Stimulated activated CD4-positive, alpha-beta T cell treated with anti-CD3 and anti-CD28 coated beads, Interleukin-2, amount 100 ng/mL, for 24 hours (primary cell): ENCODE measurements around the gene CKAP4.

Source experiments
- DNase-seq, 2 donors: peaks; one replicate each; pipeline ENCODE4 v3.0.0-alpha.2; 2020

CKAP4 gene

DNA sequence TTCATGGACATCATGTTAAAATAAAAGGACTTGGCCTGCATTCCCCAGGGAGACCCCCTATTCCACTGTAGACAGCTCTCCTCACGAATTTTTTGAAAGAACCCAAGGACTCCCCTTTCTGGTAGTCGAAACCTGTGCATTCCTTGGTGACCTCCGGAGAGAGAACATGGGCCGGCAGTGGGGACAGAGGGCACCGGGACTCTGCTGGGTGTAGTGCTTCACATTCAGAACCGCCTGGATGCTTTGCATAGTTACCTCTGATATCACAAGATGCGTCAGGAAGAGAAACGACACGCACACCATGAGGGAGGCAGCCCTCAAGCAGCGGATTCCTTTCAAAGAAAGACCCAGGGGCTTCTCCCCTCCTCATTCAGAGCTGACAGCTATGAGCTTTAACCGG is 9.7 kb downstream of the CKAP4 start:
- no peak for DNase-seq

DNA sequence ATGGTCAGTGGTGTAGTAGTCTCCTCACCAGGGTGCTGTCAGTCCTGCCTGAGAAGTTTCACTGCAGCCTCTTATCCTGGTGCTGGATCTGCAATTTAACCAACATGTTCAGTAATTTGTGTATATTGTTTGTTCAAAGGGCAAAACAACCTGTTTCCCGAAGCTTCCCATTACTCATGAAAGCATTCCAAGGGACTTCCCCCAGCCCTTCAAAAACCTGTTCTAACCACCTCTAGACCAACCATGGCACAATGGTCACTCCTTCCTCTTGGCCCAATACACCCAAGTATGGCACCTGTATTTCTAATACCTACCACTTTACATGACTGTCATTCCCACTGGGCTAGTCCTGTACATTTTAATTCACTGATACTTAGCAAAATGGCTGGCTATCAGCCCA is 12.1 kb downstream of the CKAP4 start:
- DNase-seq: no peak

DNA sequence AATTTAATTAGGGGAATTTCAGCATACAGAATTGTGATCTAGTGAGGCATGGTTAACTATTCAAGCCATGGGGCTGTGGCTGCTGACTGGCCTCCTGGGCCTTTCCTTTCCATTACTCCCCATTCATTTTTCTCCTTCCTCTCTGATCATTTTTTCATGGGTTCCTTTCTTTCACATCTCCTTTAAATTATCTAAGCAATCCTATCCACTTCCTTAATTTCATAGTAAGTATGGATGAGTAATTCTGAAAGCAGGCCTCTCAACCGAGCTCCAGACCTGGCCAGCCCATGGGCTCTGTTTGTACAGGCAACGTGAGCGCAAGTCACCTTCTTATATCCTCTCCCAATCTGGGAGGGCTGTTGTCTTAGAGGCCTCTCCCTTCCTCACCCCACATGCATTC is 13.4 kb downstream of the CKAP4 start:
- no peak for DNase-seq

DNA sequence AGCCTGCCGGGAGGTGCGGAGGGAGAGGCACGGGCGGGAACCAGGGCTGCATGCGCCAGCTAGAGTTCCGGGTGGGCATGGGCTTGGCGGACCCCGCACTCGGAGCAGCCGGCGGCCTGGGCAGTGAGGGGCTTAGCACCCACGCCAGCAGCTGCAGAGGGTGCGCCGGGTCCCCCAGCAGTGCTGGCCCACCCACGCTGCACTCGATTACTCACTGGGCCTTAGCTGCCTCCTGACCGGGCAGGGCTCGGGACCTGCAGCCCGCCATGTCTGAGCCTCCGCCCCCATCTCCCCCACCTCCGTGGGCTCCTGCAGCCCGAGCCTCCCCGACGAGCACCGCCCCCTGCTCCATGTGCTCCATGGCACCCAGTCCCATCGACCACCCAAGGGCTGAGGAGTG is 14.8 kb downstream of the CKAP4 start:
- DNase-seq: no peak

DNA sequence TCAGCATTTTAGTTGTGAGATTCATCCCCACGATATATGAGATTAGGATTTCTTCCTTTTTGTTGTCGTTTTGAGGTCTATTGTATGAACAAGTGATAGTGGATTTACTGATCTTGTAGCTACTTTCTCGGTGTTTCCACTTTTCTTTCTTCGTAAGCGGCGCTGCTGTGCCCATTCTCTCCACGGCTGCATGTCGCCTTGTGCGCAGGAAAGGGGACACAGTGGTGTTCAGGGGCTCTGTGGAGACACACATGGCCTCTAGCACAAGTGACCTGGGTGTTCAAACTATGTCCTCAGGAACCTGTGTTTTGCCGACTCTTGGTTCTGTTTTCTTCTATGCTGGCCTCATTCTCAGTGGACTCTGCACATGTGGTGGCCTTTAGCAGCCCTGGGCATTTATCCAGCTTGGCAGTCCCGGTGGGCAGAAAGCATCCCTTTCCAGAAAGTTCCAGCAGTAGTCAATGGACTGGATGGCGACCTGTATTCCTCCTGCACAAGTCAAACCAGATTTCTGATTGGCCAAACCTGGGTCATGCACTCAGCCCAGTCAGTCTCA is 18.7 kb downstream of the CKAP4 start:
- DNase-seq: no peak

DNA sequence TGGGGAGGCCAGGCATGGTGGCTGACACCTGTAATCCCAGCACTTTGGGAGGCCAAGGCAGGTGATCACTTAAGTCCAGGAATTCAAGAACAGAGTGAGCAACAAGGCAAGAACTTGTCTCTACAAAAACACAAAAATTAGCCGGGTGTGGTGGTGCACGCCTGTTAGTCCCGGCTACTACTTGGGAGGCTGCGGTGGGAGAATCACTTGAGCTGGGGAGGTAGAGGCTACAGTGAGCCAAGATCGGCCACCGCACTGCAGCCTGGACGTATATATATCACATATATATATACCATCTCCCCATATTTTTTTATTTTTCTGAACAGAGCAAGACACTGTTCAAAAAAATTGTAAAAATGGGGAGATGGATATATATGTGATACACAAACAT is 19.5 kb downstream of the CKAP4 start:
- no peak for DNase-seq

DNA sequence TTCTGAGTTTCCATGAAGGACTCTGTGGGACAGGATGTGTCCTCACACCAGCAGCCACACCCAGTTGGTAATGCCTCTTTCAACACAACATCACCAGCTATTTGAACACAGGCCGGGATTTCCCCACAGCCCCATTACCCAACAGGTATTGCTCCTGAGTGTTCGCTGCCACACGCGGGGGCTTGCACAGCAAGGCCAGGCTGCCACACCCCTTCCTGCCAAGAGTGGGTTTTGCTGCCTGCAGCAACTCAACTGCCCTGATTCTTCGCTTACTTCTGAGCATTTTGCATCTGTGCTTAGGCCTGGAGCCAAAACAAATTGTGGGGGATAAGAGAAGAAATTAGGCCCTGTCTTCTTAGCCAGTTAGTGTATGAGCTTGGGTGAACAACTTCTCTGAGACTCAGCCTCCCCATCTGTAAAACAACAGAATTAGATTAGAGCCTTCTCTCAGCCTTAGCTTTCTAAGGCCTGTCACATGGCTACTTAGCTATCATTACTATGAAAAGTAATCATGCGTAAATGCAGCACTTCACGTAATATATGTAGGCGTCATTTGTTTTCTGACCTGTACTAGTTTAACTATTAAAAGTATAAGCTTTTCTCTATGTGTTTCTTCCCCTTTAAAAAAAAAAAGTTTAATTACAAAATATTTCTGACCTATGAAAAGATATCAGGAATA is 20.0 kb downstream of the CKAP4 start:
- DNase-seq: peak; percentile 38 to 45

DNA sequence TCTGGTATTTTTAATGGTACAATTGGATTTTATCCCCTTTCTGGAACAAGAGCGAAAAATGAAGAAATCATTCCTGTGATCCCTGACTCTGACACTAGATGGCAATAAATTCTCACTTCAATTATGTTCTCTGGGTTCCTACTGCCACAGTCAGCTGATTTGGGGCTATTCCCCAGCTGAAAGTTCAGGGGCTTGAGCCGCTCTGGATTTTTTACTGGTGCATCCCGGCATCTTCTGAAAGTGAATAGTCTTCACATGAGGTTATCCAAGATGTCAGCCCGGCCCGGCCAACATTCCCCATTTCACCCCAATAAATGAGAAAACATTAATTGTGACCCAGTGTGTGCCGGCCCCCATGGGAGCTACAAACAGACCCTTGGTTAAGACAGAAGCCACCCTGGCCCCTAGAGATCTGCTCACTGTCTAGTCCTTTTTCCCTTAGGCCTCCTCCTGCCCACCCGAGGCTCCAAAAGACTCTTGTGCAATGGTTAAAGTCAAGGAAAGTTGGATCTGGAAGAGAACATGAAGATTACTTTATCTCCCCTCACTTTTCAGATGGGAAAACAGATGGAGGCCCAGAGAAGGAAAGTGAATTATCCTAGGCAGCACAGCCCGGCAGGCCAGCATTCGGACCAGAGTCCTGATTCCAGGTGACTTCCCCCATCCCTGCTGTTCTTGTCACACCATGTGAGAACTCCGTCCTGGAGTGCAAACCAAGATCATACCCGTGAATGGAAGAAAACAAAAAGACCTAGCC is 20.8 kb downstream of the CKAP4 start:
- DNase-seq: no peak

DNA sequence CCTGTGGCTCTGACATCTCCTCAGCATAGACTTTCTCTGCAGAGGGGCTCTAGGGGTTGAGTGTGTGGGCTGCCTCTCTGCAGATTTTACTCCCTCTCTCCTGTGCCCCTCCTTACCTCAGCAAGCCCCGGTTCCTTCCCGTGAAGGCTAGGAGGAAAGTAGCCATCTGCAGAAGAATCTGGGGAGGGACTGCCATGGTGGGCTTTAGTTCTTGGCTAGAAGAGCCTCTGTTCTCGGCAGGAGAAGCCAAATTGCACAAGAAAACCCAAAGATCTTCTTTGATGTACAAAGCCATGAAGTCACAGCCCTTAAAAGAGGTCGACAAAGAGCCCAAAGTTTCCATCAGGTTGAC is 23.5 kb downstream of the CKAP4 start:
- DNase-seq: no peak

DNA sequence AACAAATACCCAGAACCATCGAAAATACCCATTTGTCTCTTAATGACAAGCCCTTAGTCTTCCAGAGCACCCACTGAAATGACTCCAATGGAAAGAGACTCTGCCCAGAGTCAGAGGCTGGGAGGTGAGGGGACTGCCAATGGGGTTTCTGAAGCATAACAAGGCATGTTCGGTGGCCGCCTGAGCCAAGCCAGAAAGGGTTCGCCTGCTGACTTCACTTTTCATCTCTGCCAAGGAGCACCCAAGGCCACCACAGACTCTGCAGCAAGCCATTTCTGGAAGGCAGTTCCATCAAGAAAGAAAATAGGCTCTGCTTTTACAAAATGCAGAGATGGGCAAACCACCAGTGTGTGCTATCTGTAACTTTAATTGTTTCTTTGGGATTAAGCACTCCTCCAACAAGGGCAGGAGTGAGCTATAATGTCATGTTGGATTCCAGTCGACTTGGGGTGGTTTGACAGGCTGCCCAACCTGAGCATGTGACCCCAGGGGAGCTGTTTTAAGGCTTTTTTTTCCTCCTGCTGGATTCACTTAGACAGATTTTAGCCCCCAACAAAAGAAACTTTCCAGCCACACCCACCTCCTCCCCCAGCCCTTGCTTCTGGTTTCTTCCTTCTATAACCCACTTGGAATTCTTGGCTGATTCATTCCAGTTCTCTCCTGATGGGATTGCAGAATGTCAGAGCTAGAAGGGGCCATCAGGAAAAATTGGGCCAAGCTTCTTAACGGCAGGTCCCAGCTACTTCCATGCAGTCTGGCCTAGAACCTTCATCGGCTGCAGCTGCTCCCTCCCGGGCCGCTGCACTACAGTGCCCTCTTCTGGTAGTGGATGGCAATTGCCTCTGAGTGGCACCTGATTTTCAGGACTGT is 24.1 kb downstream of the CKAP4 start:
- DNase-seq: peak; percentile 74 to 75

DNA sequence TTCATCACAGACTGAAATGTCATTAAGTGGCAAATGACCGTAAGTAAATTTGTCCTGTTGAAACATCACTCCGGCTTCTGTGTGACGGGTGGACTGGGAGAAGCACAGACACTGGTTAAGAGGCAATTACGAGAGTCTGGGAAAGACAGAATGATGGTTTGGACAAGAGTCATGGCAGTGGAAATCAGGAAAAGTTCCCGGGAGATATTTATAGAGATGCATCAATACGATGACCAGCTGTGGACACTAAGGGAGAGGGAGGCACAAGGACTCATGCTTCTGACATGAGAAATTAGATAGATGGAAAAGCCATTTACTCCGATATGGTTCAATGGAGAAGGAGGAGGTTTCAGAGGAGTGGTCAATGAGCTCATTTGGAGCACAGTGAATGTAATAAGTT is 27.3 kb downstream of the CKAP4 start:
- DNase-seq: no peak

DNA sequence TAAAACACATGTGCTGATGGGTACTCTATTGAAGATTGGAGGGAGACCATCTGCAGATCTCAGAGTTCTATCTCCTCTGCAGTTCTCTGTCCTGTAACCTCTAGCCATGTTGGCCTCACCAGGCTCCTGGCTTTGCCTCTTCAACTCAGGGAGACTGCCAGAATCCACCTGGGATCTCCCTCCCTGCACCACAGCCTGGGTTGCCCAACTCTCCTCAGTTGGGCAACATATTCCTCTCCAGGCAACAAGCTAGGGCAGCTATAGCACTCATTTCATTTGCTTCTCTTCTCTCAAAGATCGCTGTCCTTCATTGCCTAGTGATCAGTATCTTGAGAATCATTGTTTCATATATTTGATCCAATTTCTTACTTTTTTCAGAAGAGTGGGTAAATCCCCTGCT is 28.8 kb downstream of the CKAP4 start:
- DNase-seq: no peak

DNA sequence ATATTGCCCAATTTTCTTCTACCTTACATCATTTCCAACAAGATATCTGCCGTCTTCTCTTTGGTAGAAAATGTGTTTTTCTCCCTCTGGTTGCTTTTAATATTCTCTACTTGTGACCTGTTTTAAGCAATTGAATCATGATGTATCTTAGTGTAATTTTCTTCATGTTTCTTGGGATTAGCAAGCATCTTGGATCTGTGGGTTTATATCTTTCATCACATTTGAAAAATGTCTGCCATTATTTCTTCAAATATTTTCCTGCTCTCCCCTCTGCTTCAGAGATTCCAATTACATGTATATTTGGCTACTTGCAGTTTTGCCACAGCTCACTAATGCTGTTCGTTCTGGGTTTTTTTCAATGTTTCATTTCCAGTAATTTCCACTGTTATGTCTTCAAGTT is 30.1 kb downstream of the CKAP4 start:
- DNase-seq: no peak

DNA sequence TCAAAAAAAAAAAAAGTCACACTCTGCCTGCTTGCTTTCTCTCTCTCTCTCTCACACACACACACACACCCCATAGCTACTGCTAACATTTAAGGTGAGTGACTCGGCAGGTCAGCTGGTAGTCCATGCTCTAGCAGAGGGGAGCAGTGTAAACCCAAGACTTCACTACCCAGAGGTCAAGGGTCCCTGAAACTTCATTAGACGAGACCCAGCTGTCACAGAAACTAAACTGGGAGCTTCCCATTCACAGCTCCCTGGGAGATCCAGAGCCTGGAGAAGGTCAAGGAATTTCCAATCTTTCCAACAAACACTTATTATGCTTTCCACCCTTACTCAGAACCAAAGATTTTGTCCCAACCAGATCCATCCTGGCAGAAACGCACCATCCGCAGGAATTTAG is 33.2 kb downstream of the CKAP4 start:
- no peak for DNase-seq

DNA sequence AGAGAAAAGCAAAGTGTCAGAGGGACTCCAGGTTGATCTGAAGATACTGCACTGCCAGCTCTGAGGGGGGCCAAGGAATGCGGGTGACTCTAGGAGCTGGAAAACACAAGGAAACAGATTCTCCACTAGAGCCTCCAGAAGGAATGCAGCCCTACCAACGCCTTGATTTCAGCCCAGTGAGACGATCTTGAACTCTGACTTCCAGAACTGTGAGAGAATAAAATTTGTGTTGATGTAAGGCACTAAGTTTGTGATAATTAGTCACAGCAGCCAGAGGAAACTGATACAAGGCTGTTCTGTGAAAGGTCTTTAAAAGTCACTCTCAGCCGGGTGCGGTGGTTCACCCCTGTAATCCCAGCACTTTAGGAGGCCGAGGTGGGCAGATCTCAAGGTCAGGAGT is 34.2 kb downstream of the CKAP4 start:
- DNase-seq: no peak

DNA sequence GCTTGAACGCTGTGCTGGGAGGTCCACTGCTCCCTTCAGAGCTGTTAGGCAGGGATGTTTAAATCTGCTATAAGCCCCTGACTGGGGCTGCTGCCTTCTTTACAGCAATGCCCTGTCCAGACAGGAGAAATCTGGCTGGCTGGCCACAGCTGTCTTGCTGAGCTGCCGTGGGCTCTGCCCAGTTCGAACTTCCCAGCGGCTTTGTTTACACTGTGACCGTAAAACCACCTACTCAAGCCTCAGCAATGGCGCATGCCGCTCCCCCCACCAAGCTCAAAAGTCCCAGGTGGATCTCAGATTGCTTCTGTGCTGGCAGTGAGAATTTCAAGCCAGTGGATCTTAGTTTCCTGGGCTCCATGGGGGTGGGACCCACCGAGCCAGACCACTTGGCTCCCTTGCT is 35.8 kb downstream of the CKAP4 start:
- no peak for DNase-seq

DNA sequence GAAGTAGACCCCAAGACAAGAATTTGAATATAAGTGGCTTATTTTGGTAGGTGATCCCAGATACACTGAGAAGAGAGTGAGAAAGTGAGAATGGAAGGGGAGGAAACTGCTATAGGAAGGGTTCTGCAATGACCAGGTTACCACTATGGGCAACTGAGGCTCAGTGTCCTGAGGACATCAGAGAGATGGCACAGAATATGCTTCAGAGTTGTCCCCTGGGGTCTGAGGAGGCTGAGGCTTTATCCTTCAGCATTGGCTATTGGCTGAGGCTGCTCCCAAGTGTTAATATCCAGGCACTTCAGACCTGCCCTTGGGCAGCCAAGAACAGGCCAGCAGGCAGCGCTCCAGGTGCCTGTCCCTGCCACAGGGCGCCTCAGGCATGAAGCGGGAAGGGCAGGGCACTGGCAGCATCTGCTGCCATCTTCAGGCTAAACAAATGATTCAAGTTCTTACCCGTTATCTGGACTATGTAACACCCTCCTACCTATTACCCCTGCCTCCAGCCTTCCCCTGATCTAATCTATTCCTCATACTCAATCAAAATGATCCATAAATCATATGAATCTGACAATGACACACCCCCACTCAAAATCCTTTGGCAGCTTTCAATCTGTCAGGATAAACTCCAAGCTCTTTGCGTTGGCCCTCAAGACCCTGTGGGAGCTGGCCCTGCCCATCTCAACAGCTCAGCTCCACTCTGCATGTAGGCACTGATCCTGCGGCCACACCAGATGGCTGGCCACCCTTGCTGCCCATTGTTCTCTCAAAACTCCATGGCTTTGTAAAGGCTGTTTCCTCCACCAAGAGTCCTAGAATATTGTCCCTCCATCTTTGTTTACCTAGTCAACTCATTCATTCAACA is 42.4 kb downstream of the CKAP4 start:
- DNase-seq: no peak

DNA sequence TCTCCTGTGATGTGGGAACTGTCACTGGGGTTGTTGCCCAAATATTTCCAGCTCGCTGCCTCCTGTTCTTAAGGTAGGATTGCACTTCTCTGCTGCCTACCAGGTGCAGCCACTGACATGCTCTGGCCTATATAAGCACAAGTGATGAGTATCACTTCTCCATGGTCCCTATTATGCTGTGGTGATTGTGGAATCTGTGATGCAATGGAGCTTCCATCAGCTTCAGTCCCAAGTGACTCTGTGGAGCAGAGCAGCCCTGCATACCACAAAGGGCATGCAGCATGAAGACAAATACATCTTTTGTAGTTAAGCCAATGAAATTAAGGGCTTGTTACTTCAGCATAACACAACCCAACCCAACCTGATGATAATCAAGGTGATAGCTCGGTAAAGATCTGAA is 43.5 kb downstream of the CKAP4 start:
- no peak for DNase-seq

DNA sequence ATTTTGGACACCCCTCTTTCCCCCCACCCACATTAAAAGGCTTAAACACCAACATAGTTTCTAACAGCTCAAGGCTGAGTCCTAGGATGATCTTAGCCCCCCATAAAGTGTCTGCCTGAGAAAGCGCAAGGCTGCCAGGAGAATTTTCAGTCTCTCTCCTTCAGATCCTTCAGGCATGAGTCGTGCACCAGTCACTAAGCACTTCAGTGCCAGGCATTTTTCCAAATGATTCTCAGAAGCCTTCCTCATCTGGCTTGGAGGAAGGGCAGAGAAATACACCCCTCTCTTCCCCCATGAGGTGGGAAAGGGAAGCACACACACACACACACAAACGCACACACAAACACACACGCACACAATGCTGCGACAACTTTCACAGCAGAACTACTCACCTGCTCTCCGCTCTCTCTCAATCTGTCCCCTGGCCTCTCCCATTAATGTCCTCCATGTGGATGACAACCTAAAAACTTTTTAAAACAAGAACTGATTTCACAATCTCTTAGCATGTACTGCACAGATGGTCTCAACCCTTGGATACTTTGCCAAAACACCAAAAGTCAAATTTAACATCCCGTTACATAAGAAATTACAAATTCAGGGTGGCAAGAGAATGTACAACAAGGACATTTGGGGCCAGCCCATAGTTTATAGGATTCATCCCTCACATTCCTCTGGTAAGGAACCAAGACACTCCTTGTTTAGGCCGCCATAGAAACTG is 49.8 kb downstream of the CKAP4 start:
- DNase-seq: no peak

DNA sequence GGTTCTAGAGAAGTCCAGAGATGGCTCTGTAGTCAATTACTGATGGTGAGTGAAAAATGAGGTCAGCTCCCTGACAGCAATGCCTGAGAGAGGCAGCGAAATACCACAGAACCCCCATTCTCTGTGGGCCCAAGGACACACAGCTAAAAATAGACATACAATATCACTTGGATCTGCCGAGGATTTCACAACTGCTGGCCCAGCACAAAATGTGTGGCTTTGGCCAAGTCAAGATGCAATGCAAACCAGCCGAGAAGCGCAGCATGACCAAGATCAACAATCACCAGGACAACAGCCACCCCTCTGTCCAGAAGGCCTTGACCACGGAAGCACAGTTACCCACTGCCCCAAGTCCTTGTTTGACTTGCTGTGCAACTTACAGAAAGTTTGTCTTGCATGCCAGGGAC is 52.2 kb downstream of the CKAP4 start:
- DNase-seq: no peak

DNA sequence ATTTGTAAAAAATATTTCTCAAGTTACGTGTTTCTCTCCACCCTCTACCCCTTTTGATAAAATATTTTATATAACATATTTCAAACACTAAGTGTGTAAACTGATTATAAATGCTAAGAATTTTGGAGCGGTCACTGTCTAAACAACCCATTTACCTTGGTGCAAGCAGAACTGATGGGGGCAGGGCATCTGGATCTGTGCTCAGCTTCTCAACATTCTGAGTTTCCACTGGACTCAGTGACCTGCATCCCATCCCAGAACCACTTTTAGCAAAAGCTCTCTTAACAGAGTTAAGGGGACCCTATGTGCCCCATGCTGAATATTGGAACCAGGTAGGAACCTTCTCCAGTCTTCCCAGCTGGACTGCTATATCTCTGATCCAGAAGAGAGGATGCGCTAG is 53.5 kb downstream of the CKAP4 start:
- DNase-seq: no peak
